ENCODE data around the gene NIT1.
A peak's percentile ranks its signal among the peaks of the same experiment; 100 is the strongest.

NIT1 gene

GRCh38 chr1:161163793-161164192 lies 45.9 kb downstream of the NIT1 start:
- H3K4me3 Mint-ChIP-seq = no peak overlapping the region
- H3K36me3 Mint-ChIP-seq (ENCODE audit: low read depth) = peaks cover 29% of the 10 kb centered on the region
- no peaks in the 10 kb centered on the region for H3K9me3 Mint-ChIP-seq
- peaks cover 42% of the 10 kb centered on the region for H3K4me1 Mint-ChIP-seq (ENCODE audit: low read depth)
- H3K27me3 Mint-ChIP-seq (ENCODE audit: low read depth) = no peaks in the 10 kb centered on the region
- peak overlapping the region; percentile 29 for H3K27ac Mint-ChIP-seq

- peak overlapping the region; percentile 61 for H3K4me3 Mint-ChIP-seq
- H3K4me1 Mint-ChIP-seq (ENCODE audit: low read depth) = peaks cover 36% of the 10 kb centered on the region
- H3K27me3 Mint-ChIP-seq (ENCODE audit: low read depth) = no peaks in the 10 kb centered on the region
- peaks cover 25% of the 10 kb centered on the region for H3K36me3 Mint-ChIP-seq (ENCODE audit: low read depth)
- no peaks in the 10 kb centered on the region for H3K9me3 Mint-ChIP-seq
- H3K27ac Mint-ChIP-seq = peak overlapping the region; percentile 98
Observed at GRCh38 chr1:161164901-161165610, 47.2 kb downstream of the NIT1 start.

- Mint-ChIP-seq H3K4me1 (ENCODE audit: low read depth) (peaks cover 31% of the 10 kb centered on the region), H3K9me3 (no peaks in the 10 kb centered on the region), H3K27ac (peak within 1 kb of the TSS; percentile 98), H3K27me3 (ENCODE audit: low read depth) (no peaks in the 10 kb centered on the region), H3K36me3 (ENCODE audit: low read depth) (peaks cover 29% of the 10 kb centered on the region), H3K4me3 (peak within 1 kb of the TSS; percentile 91)
Observed at GRCh38 chr1:161165742-161166668, 48.1 kb downstream of the NIT1 start, which contains the start of gene PPOX. Gene PPOX (plus strand): TSS chr1:161166426. CDS start chr1:161166848, 422 bp downstream.

GRCh38 chr1:161166669-161167548 lies 49.0 kb downstream of the NIT1 start:
- Mint-ChIP-seq H3K27ac (peak overlapping the region; percentile 98), H3K4me3 (peak overlapping the region; percentile 91), H3K9me3 (no peaks in the 10 kb centered on the region), H3K36me3 (ENCODE audit: low read depth) (peaks cover 30% of the 10 kb centered on the region), H3K4me1 (ENCODE audit: low read depth) (peaks cover 24% of the 10 kb centered on the region), H3K27me3 (ENCODE audit: low read depth) (no peaks in the 10 kb centered on the region)

GRCh38 chr1:161168906-161169305 lies 51.0 kb downstream of the NIT1 start:
- H3K27me3 Mint-ChIP-seq (ENCODE audit: low read depth) = no peaks in the 10 kb centered on the region
- H3K4me3 Mint-ChIP-seq = peak overlapping the region; percentile 37
- no peaks in the 10 kb centered on the region for H3K9me3 Mint-ChIP-seq
- peaks cover 26% of the 10 kb centered on the region for H3K4me1 Mint-ChIP-seq (ENCODE audit: low read depth)
- H3K36me3 Mint-ChIP-seq (ENCODE audit: low read depth) = peaks cover 34% of the 10 kb centered on the region
- no peak overlapping the region for H3K27ac Mint-ChIP-seq
